Measurements from ENCODE around the gene NIP7. TPM values are rescaled to one million over a fixed set of nuclear protein-coding genes. Genes with fewer than 3 reads are reported as not detected.

The NIP7 gene
- total and polyA plus RNA-seq, 2 of the 4 experiments (the other 2 are of a cell fraction), result 14.0 to 28.3 TPM

DNA sequence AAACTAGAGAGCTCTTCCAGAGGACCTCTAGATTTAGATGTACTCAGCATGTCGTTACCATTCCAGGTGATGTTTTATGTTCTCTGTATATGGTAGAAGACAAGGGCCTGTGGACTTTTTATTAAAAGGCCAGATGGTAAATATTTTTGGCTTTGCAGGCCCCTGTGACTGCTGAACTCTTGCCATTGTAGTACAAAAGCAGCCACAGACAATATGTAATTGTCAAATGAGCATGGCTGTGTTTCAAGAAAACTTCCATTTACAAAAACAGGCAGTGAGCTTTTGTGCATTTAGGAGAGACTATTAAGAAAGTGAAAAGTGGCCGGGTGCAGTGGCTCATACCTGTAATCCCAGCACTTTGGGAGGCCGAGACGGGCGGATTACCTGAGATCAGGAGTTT is 4.6 kb downstream of the NIP7 start:
- H4K5ac ChIP-seq (ENCODE audit: low read depth, low read length), result no peak overlapping the region
- no peak overlapping the region for H2AK9ac ChIP-seq (replicated peaks; ENCODE audit: low read depth, low read length, poor library complexity)
- no peak overlapping the region for H2BK5ac ChIP-seq (ENCODE audit: low read depth, low read length, poor library complexity, severe bottlenecking)
- H2AFZ ChIP-seq (replicated peaks; ENCODE audit: low read length, poor library complexity), result no peak overlapping the region
- no peak overlapping the region for H2BK120ac ChIP-seq (ENCODE audit: low read depth, low read length)
- H4K20me1 ChIP-seq (ENCODE audit: insufficient read depth, low read length), result no peaks in the 10 kb centered on the region
- H2AK5ac ChIP-seq (ENCODE audit: low read depth, low read length), result no peak overlapping the region
- intact Hi-C loops (cut with micrococcal nuclease), result no loop called here
- 0 out of 2 replicates have a peak, but pooled peaks cover 1% of the 10 kb centered on the region for H3K4me1 ChIP-seq (ENCODE audit: control insufficient read depth, insufficient read depth, low read length)
- no peak overlapping the region for H3K4ac ChIP-seq (ENCODE audit: low read depth, low read length)
- H3K18ac ChIP-seq (ENCODE audit: low read depth, low read length), result no peak overlapping the region
- ChIA-PET POLR2A (ENCODE audit: unreplicated experiment) (no interaction called here), CTCF (no interaction called here)
- no peak overlapping the region for H4K91ac ChIP-seq (ENCODE audit: insufficient read depth, low read depth, low read length)
- peaks cover 12% of the 10 kb centered on the region for H3K36me3 ChIP-seq (ENCODE audit: control insufficient read depth, insufficient read depth, low read length)
- dilution Hi-C loops (cut with HindIII; ENCODE audit: low sequenced_read_pairs, unreplicated experiment), result no loop called here
- no peak overlapping the region for H3K27ac ChIP-seq (ENCODE audit: insufficient read depth, low read length)
- BruUV-seq (replicated peaks), result no TSS peak
- no peak overlapping the region for H3K4me2 ChIP-seq (ENCODE audit: low read depth, low read length)
- peaks cover 6 to 20% of the 10 kb centered on the region in 2 experiments for H3K79me1 ChIP-seq (ENCODE audit: low read depth in 1 of 2, low read length in 2 of 2)
- H3K9me3 ChIP-seq (ENCODE audit: control insufficient read depth, insufficient read depth, low read length), result no peaks in the 10 kb centered on the region
- WGBS, 2 experiments (ENCODE audit: extremely low coverage in 2 of 2, insufficient read length in 1 of 2), result no CpG with 5 or more reads among the region's 5 CpGs
- H3K56ac ChIP-seq (ENCODE audit: extremely low read depth, insufficient read depth, low read length), result no peak overlapping the region
- TF ChIP-seq BHLHE40 (IDR thresholded peaks at IDR 0.05; ENCODE audit: low read depth, low read length) (no peak), RAD21 (IDR thresholded peaks at IDR 0.05; ENCODE audit: low read length) (no peak), FOS (IDR thresholded peaks at IDR 0.05; ENCODE audit: low read depth, low read length) (no peak), CHD1 (IDR thresholded peaks at IDR 0.05; ENCODE audit: low read depth, low read length) (no peak), SMC3 (IDR thresholded peaks at IDR 0.05; ENCODE audit: low read depth, low read length) (no peak), POLR2A (IDR thresholded peaks at IDR 0.05; ENCODE audit: low read depth, low read length) (no peak), MXI1 (IDR thresholded peaks at IDR 0.05; ENCODE audit: borderline replicate concordance, low read depth, low read length) (no peak), RFX5 (IDR thresholded peaks at IDR 0.05; ENCODE audit: low read depth, low read length) (no peak)
- TF ChIP-seq, protein P1, sequence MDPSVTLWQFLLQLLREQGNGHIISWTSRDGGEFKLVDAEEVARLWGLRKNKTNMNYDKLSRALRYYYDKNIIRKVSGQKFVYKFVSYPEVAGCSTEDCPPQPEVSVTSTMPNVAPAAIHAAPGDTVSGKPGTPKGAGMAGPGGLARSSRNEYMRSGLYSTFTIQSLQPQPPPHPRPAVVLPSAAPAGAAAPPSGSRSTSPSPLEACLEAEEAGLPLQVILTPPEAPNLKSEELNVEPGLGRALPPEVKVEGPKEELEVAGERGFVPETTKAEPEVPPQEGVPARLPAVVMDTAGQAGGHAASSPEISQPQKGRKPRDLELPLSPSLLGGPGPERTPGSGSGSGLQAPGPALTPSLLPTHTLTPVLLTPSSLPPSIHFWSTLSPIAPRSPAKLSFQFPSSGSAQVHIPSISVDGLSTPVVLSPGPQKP (IDR thresholded peaks at IDR 0.05; ENCODE audit: borderline replicate concordance, low read depth, low read length), result no peak
- H3K4me3 ChIP-seq (ENCODE audit: insufficient read depth, low read depth, low read length), result no peak overlapping the region
- ATAC-seq (ENCODE audit: low read depth), result no peak
- DNase-seq, result no peak
- H3K14ac ChIP-seq (replicated peaks; ENCODE audit: low read depth, low read length), result no peak overlapping the region
- no peak overlapping the region for H3K23ac ChIP-seq (ENCODE audit: low read depth, low read length)
- H4K8ac ChIP-seq (ENCODE audit: low read depth in 2 of 2, low read length in 2 of 2), result no peak overlapping the region
- no peak overlapping the region for H2BK20ac ChIP-seq (ENCODE audit: low read depth, low read length)
- H2BK15ac ChIP-seq (ENCODE audit: low read depth, low read length), result no peak overlapping the region
- no peaks in the 10 kb centered on the region for H3K27me3 ChIP-seq (ENCODE audit: control insufficient read depth, insufficient read depth, low read length)
- H3K9me1 ChIP-seq (ENCODE audit: insufficient read depth, low read length), result no peaks in the 10 kb centered on the region
- H3K9ac ChIP-seq (ENCODE audit: low read depth, low read length), result no peak overlapping the region
- in situ Hi-C loops (cut with MboI; ENCODE audit: low sequenced_read_pairs), result no loop called here

All from IMR-90 (cell line).